Adrenal gland (tissue), 12 donors: ENCODE results near the gene SERP2. TPM values are rescaled to one million over a fixed set of nuclear protein-coding genes. Genes with fewer than 3 reads are reported as not detected.

Experiments used
- DNase-seq, 7 donors: peaks; one replicate each; pipeline ENCODE4 v3.0.0-alpha.2; 2019 to 2020
- H3K27ac ChIP-seq, 5 donors: fragments of 200-600 bp; sonication (generic) in 4 of 5; 1 replicate in 3 of 5; 2 replicates in 2 of 5; pipeline versions ENCODE4 v1.5.1 to v1.8.0; 2016 to 2020; ENCODE audit warnings: mild to moderate bottlenecking in 1 of 5
- H3K27me3 ChIP-seq: fragments of 200-600 bp; 2 replicates; pipeline ENCODE4 v1.8.0; 2021
- H3K36me3 ChIP-seq, 2 donors: fragments of 200-600 bp; replicated peaks in 1 of 2; 1 replicate in 1 of 2; 2 replicates in 1 of 2; pipeline versions ENCODE4 v1.5.1 to v1.8.0; 2018 to 2022
- H3K4me1 ChIP-seq, 2 donors: fragments of 200-600 bp; replicated peaks in 1 of 2; 1 replicate in 1 of 2; 2 replicates in 1 of 2; pipeline versions ENCODE4 v1.5.1 to v1.8.0; 2018 to 2021
- H3K4me3 ChIP-seq, 4 donors: fragments of 200-600 bp; sonication (generic) in 3 of 4; one replicate each; pipeline ENCODE4 v1.5.1; 2016 to 2018
- H3K9me3 ChIP-seq, 3 donors: fragments of 200-600 bp; sonication (generic) in 1 of 3; replicated peaks in 1 of 3; 1 replicate in 2 of 3; 2 replicates in 1 of 3; pipeline versions ENCODE4 v1.5.1 to v1.8.0; 2016 to 2021
- CTCF ChIP-seq, 6 experiments: fragments of 450-650 bp in 4 of 6; fragments of 200-600 bp in 2 of 6; sonication (generic) in 1 of 6; IDR thresholded peaks; 1 replicate in 5 of 6; 2 replicates in 1 of 6; pipeline versions ENCODE4 v1.5.1 to v1.8.0; 2016 to 2021; ENCODE audit warnings: antibody characterized with exemption in 6 of 6, mild to moderate bottlenecking in 2 of 6, moderate library complexity in 1 of 6
- POLR2A ChIP-seq, 2 donors: fragments of 450-650 bp; IDR thresholded peaks; one replicate each; pipeline ENCODE4 v1.6.1; 2017; ENCODE audit warnings: antibody characterized with exemption in 2 of 2, mild to moderate bottlenecking in 2 of 2, moderate library complexity in 1 of 2
- WGBS, 4 donors: extraction: QIAGEN DNeasy Blood & Tissue Kit in 2 of 4; methylation state at CpG; one replicate each; pipeline versions ENCODE4 v1.1.5 to v1.1.7; 2013 to 2017; 5-methylcytosine and 5-hydroxymethylcytosine counted together
- intact Hi-C, 2 donors: fragments of 100-400 bp; cut with DNase I; formaldehyde crosslinking; loops; one replicate each; pipeline versions ENCODE4 v1.14.1 to v1.15.0; 2022 to 2023
- polyA plus RNA-seq, 3 donors: library from polyadenylated mRNA; stranded (reverse); fragments of 200-250 nt in 2 of 3; fragments of 350-450 nt in 1 of 3; fragmentation: Illumina TruSeq in 1 of 3; extraction: RNeasy Lipid Tissue Mini Kit (QIAGEN cat#74804) in 1 of 3; gene quantifications; one replicate each; pipeline ENCODE4 v1.2.3, GENCODE V29; 2013 to 2014
- total RNA-seq, 9 donors: library from RNA; depleted of rRNA in 4 of 9; stranded (reverse); fragments of >200 nt in 4 of 9; fragments of 120-200 nt in 1 of 9; fragmentation: NEBNext Ultra II Directional in 1 of 9; extraction: Animal tissue kit (Norgen Biotek cat#: 25700) in 1 of 9; gene quantifications; one replicate each; pipeline versions ENCODE4 v1.1.0 to v1.2.4, GENCODE V29; 2013 to 2023
- donor health status: healthy with polysubstance abuse.
- donor health status: Bipolar disorder and iron deficiency.
- donor health status: DM: yes; HTN: yes; CAD: no.
- donor health status: DM: no; HTN: no; CAD: no.
- donor health status: DM: no; HTN: no; CAD: no.
- donor health status: DM: yes; HTN: yes; CAD: no.

SERP2 gene
- total and polyA plus RNA-seq, 12 donors = 2.6 to 11.3 (median 4.5) TPM

- intact Hi-C loops = no loop called here
- no peaks in the 10 kb centered on the region for H3K9me3 ChIP-seq
- no peaks in the 10 kb centered on the region for H3K4me1 ChIP-seq
- H3K36me3 ChIP-seq = no peaks in the 10 kb centered on the region
- no peak overlapping the region for H3K4me3 ChIP-seq
- DNase-seq = peak in 4 of 7 donors; percentile 13 to 72 (median 35)
- WGBS, 4 donors = 64 to 80% (median 76%) methylated on average over 22 to 26 of the region's 26 CpGs
- no peaks in the 10 kb centered on the region for H3K27me3 ChIP-seq
- H3K27ac ChIP-seq = peak overlapping the region in 2 of 5 donors; percentile 42 to 57
- TF ChIP-seq POLR2A (IDR thresholded peaks at IDR 0.05) (no peak), CTCF (IDR thresholded peaks at IDR 0.05) (no peak)
Measured at GRCh38 chr13:44396701-44397580, 23.3 kb downstream of the SERP2 start.

- no peaks in the 10 kb centered on the region for H3K4me1 ChIP-seq
- peak overlapping the region in 2 of 5 donors; percentile 42 to 57 for H3K27ac ChIP-seq
- no peaks in the 10 kb centered on the region for H3K36me3 ChIP-seq
- TF ChIP-seq POLR2A (IDR thresholded peaks at IDR 0.05) = no peak
- TF ChIP-seq CTCF (IDR thresholded peaks at IDR 0.05) = no peak
- whole genome bisulfite sequencing, 4 donors = 82 to 93% (median 84%) methylated on average over 3 of the region's 3 CpGs
- intact Hi-C loops = no loop called here
- DNase-seq = no peak
- no peak overlapping the region for H3K4me3 ChIP-seq
- no peaks in the 10 kb centered on the region for H3K27me3 ChIP-seq
- H3K9me3 ChIP-seq = no peaks in the 10 kb centered on the region
Measured at GRCh38 chr13:44397766-44398223, 24.2 kb downstream of the SERP2 start.

GRCh38 chr13:44398606-44399005, 25.0 kb downstream of the SERP2 start:
- TF ChIP-seq POLR2A (IDR thresholded peaks at IDR 0.05) = no peak
- TF ChIP-seq CTCF (IDR thresholded peaks at IDR 0.05) = no peak
- Histone ChIP-seq H3K27me3 (peaks cover under 1% of the 10 kb centered on the region), H3K27ac (no peak overlapping the region), H3K4me1 (no peaks in the 10 kb centered on the region), H3K36me3 (no peaks in the 10 kb centered on the region), H3K9me3 (no peaks in the 10 kb centered on the region), H3K4me3 (no peak overlapping the region)
- no peak for DNase-seq
- intact Hi-C loops = no loop called here
- 68 to 89% (median 89%) methylated on average over 3 of the region's 3 CpGs for WGBS, 4 donors

GRCh38 chr13:44399074-44399473, 25.4 kb downstream of the SERP2 start:
- H3K4me1 ChIP-seq = no peaks in the 10 kb centered on the region
- H3K27ac ChIP-seq = no peak overlapping the region
- no peaks in the 10 kb centered on the region for H3K9me3 ChIP-seq
- 85 to 96% (median 88%) methylated on average over 3 of the region's 3 CpGs for WGBS, 4 donors
- TF ChIP-seq CTCF (IDR thresholded peaks at IDR 0.05) (no peak), POLR2A (IDR thresholded peaks at IDR 0.05) (no peak)
- no peak overlapping the region for H3K4me3 ChIP-seq
- H3K36me3 ChIP-seq = no peaks in the 10 kb centered on the region
- H3K27me3 ChIP-seq = peaks cover 3% of the 10 kb centered on the region
- no peak for DNase-seq
- intact Hi-C loops = no loop called here
